Measurements from ENCODE around the gene CHRNA4.

GRCh38 chr20:63312690-63313348 lies 48.3 kb downstream of the CHRNA4 start:
- TF ChIP-seq CTCF (IDR thresholded peaks at IDR 0.05): no peak
- no peak for TF ChIP-seq POLR2A (IDR thresholded peaks at IDR 0.05)
